K562 (cell line): Measurements from ENCODE around the gene AIG1. TPM values are rescaled to one million over a fixed set of nuclear protein-coding genes. Genes with fewer than 3 reads are reported as not detected.

Experiments used
- BACH1 ChIP-seq: fragments of 200-800 bp; sonication (Bioruptor generic); IDR thresholded peaks from 2 replicates; pipeline ENCODE4 v1.6.1; 2016; ENCODE audit warnings: missing genetic modification characterization, missing compliant biosample characterization
- IFI16 ChIP-seq: fragments of 250-450 bp; sonication (Bioruptor Pico); IDR thresholded peaks from 2 replicates; pipeline ENCODE4 v2.1.2; 2022; ENCODE audit warnings: mild to moderate bottlenecking, inconsistent platforms
- KAT2B ChIP-seq: IDR thresholded peaks from one replicate; pipeline ENCODE4 v1.6.1; 2012; ENCODE audit warnings: low read depth, mild to moderate bottlenecking, control low read depth, inconsistent platforms, low read length, moderate library complexity
- KAT8 ChIP-seq: fragments of 450-650 bp; IDR thresholded peaks from 2 replicates; pipeline ENCODE4 v1.6.1; 2016; ENCODE audit warnings: low read depth, mild to moderate bottlenecking
- MEIS2 ChIP-seq: fragments of 450-650 bp; IDR thresholded peaks from 2 replicates; pipeline ENCODE4 v1.6.1; 2014; ENCODE audit warnings: mild to moderate bottlenecking; ENCODE audit not compliant: partially characterized antibody
- ZFP1 ChIP-seq: fragments of 450-650 bp; formaldehyde crosslinking; IDR thresholded peaks from 2 replicates; pipeline ENCODE4 v1.4.0; 2020; ENCODE audit warnings: mild to moderate bottlenecking, mixed read lengths
- ZFX ChIP-seq: sonication (generic); formaldehyde crosslinking; IDR thresholded peaks from 2 replicates; pipeline ENCODE4 v1.8.0; 2022; ENCODE audit warnings: mild to moderate bottlenecking, missing genetic modification reagents, moderate library complexity
- ZNF77 ChIP-seq: fragments of 250-450 bp; sonication (Bioruptor Pico); IDR thresholded peaks from 2 replicates; pipeline ENCODE4 v1.5.0; 2020
- polyA plus RNA-seq, 8 experiments: library from polyadenylated mRNA; depleted of rRNA in 4 of 8; stranded (reverse) in 5 of 8; unstranded in 3 of 8; fragments of >200 nt; fragmentation: Nextera tagmentation in 2 of 8; fragmentation: Illumina TruSeq in 1 of 8; extraction: Ambion mirVana in 2 of 8; extraction: Trizol in 1 of 8; gene quantifications; 2 replicates each; pipeline versions ENCODE4 v1.2.1 to v1.2.3, GENCODE V29; 2011 to 2014; ENCODE audit warnings: inconsistent platforms in 1 of 8, missing spikeins in 1 of 8
- total RNA-seq, 7 experiments: library from RNA; depleted of rRNA in 6 of 7; stranded (reverse); fragments of >200 nt in 6 of 7; fragmentation: Illumina TruSeq in 2 of 7; extraction: Trizol in 2 of 7; gene quantifications; 2 replicates each; pipeline versions ENCODE4 v1.2.1 to v1.2.3, GENCODE V29; 2011 to 2021; ENCODE audit warnings: low replicate concordance in 1 of 7
- TF ChIP-seq, protein P1 (sequence below): sonication (generic); formaldehyde crosslinking; IDR thresholded peaks from 2 replicates; pipeline ENCODE4 v1.8.0; 2022; ENCODE audit warnings: mild to moderate bottlenecking, missing genetic modification reagents
- TF ChIP-seq, protein P2 (sequence below), 2 experiments: fragments of 450-650 bp; IDR thresholded peaks; 2 replicates each; pipeline ENCODE4 v1.6.1; 2016; ENCODE audit warnings: mild to moderate bottlenecking in 2 of 2, borderline replicate concordance in 1 of 2, low read depth in 1 of 2, moderate library complexity in 1 of 2
- TF ChIP-seq, protein P3 (sequence below): sonication (generic); formaldehyde crosslinking; IDR thresholded peaks from 2 replicates; pipeline ENCODE4 v1.8.0; 2022; ENCODE audit warnings: mild to moderate bottlenecking, missing genetic modification reagents
- TF ChIP-seq, protein P4 (sequence below): fragments of 450-650 bp; IDR thresholded peaks from 2 replicates; pipeline ENCODE4 v1.6.1; 2016; ENCODE audit warnings: missing biosample characterization, missing genetic modification characterization

AIG1 gene
- total and polyA plus RNA-seq, 9 of the 15 experiments (the other 6 are each of a cell fraction or from before 2014, with no cell fraction given) = 74.8 to 333 (median 127) TPM

DNA sequence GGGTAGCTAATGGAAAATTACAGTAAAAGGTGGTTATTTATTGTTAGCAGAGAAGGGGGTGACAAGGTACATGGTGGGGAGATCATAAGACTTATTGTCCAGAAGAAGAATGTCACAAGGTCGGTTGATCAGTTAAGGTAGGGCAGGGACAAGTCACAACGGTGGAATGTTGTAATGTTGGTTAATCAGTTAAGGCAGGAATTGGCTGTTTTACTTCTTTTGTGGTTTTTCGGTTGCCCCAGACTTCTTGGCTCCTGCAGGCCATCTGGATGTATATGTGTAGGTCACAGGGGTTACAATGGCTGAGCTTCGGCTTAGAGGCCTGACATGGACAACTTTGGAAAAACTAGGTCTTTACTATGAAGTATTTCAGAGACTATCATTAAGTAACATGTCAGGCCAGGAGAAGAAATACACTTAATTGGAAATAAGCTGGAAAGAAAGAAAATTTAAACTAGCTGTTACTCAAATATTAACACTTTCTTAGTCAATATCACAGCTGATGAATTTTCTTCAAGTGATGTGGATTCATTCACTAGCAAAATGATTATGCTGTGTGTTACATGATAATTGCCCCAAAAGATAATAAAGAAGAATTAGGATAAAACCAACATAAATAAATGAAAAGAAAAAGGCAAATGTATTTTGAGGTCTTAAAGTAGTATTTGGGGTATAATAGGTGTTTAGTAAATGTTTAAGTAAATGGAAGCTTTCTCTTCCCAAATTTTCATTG is 4.4 kb downstream of the AIG1 start (continued):
- TF ChIP-seq, protein P1, sequence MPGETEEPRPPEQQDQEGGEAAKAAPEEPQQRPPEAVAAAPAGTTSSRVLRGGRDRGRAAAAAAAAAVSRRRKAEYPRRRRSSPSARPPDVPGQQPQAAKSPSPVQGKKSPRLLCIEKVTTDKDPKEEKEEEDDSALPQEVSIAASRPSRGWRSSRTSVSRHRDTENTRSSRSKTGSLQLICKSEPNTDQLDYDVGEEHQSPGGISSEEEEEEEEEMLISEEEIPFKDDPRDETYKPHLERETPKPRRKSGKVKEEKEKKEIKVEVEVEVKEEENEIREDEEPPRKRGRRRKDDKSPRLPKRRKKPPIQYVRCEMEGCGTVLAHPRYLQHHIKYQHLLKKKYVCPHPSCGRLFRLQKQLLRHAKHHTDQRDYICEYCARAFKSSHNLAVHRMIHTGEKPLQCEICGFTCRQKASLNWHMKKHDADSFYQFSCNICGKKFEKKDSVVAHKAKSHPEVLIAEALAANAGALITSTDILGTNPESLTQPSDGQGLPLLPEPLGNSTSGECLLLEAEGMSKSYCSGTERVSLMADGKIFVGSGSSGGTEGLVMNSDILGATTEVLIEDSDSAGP (CRISPR knock-in tag) = no peak
- TF ChIP-seq, protein P2, sequence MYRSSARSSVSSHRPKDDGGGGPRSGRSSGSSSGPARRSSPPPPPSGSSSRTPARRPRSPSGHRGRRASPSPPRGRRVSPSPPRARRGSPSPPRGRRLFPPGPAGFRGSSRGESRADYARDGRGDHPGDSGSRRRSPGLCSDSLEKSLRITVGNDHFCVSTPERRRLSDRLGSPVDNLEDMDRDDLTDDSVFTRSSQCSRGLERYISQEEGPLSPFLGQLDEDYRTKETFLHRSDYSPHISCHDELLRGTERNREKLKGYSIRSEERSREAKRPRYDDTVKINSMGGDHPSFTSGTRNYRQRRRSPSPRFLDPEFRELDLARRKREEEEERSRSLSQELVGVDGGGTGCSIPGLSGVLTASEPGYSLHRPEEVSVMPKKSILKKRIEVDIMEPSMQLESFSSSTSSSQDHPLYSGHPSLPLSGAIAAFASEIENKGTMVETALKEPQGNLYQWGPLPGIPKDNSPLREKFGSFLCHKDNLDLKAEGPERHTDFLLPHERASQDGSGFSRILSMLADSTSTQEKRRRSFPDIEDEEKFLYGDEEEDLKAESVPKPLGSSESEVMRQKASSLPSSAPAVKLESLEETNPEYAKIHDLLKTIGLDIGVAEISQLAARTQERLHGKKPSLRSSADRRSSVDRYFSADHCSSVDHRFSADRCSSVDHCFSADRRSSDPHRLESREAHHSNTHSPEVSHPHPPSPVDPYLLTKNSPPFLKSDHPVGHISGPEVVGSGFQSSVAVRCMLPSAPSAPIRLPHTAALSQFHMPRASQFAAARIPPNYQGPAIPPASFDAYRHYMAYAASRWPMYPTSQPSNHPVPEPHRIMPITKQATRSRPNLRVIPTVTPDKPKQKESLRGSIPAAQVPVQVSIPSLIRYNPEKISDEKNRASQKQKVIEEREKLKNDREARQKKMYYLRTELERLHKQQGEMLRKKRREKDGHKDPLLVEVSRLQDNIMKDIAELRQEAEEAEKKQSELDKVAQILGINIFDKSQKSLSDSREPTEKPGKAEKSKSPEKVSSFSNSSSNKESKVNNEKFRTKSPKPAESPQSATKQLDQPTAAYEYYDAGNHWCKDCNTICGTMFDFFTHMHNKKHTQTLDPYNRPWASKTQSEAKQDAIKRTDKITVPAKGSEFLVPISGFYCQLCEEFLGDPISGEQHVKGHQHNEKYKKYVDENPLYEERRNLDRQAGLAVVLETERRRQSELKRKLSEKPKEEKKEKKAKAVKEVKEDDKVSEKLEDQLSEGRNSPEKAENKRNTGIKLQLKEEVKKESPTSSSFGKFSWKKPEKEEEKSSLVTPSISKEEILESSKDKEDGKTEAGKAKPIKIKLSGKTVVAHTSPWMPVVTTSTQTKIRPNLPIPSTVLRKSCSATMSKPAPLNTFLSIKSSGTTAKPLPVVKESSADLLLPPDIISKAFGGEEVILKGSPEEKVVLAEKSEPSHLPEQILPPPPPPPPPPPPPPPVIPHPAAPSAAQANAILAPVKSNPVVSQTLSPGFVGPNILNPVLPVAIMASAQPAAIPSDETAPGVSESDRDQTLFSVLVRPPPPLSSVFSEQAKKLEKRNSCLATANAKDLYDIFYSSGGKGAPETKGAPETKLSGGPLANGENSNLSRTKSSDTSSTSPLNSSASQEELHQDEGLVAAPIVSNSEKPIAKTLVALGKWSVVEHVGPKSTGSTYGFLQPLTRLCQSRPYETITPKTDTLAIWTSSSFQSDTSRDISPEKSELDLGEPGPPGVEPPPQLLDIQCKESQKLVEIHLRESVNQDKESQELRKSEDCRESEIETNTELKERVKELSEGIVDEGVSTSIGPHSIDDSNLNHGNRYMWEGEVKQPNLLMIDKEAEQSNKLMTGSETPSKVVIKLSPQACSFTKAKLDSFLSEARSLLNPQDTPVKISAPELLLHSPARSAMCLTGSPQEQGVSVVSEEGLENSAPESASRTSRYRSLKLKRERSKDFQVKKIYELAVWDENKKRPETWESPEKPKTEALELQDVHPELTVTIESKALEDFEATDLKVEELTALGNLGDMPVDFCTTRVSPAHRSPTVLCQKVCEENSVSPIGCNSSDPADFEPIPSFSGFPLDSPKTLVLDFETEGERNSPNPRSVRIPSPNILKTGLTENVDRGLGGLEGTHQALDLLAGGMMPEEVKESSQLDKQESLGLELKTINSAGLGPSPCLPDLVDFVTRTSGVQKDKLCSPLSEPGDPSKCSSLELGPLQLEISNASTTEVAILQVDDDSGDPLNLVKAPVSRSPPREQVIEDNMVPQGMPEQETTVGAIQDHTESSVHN (IDR thresholded peaks at IDR 0.05; ENCODE audit: borderline replicate concordance in 1 of 2, low read depth in 1 of 2) = peak in 1 of 2 experiments; percentile 46; a peak in 1 of 4 replicates
- TF ChIP-seq, protein P3, sequence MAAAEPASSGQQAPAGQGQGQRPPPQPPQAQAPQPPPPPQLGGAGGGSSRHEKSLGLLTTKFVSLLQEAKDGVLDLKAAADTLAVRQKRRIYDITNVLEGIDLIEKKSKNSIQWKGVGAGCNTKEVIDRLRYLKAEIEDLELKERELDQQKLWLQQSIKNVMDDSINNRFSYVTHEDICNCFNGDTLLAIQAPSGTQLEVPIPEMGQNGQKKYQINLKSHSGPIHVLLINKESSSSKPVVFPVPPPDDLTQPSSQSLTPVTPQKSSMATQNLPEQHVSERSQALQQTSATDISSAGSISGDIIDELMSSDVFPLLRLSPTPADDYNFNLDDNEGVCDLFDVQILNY (CRISPR knock-in tag) = no peak
- TF ChIP-seq BACH1 (tag) = peak; percentile 89
- no peak for TF ChIP-seq KAT2B
- peak; percentile 41 for TF ChIP-seq MEIS2
- TF ChIP-seq ZNF77 = no peak
- TF ChIP-seq ZFX (CRISPR knock-in tag) = peak; percentile 68
- no peak for TF ChIP-seq KAT8
- TF ChIP-seq, protein P4, sequence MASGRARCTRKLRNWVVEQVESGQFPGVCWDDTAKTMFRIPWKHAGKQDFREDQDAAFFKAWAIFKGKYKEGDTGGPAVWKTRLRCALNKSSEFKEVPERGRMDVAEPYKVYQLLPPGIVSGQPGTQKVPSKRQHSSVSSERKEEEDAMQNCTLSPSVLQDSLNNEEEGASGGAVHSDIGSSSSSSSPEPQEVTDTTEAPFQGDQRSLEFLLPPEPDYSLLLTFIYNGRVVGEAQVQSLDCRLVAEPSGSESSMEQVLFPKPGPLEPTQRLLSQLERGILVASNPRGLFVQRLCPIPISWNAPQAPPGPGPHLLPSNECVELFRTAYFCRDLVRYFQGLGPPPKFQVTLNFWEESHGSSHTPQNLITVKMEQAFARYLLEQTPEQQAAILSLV (tag) = peak; percentile 48; the same call in 1 of the 2 replicates
- TF ChIP-seq IFI16 (CRISPR knock-in tag) = peak; percentile 80; the same call in 1 of the 2 replicates
- TF ChIP-seq ZFP1 (CRISPR knock-in tag) = peak; percentile 55; the same call in 1 of the 2 replicates
